ENCODE data around the gene FADS1. TPM values are rescaled to one million over a fixed set of nuclear protein-coding genes. Genes with fewer than 3 reads are reported as not detected.

FADS1 gene
- polyA plus RNA-seq, 1 donor (not counting 4 experiments of a cell fraction or from before 2014, with no cell fraction given), result 34.0 TPM

DNA sequence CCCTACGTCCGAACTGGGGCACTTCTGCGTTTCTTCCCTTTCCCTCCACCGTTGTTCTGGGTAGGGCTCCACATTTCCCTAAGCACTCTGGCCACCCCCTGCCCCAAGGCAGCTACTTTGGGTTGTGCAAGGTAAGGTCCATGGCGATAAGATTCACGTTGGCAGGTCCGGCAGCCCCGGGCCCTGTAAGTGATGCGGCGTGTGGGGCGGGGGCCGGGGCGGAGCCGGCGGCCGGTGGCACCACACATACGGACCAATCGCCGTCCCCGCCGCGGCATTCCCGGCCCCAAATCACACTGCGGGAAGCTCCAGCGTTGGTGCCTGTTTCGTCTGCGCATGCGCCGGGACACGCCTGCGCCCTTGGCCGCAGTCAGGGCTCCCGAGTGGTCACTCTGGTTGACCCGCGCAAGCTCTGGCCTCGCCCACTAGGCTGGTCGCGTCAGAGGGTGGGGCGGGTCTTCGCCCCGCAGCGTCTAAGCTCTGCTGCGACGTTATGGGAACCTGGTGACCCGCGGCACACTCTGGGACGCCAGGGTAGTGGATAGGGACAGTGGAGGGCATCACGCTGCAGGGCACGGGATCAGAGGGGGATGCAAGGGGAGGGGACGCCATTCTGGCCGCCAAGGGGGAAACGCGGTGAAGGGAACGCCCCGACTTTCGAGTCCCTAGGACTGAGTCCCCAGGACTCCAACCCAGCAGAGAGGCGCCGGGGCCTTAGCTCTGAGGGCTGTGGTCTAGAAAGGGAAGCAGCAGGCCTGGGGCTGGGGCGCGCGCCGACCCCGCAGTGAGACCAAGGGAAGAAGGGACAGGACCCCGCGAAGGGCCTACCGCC, 1.6 kb downstream of the FADS1 start:
- no peak for DNase-seq (ENCODE audit: low read depth, low spot score)
- Histone ChIP-seq H3K4me2 (ENCODE audit: control insufficient read depth, extremely low read depth, insufficient read depth, low read depth, low read length) (peak overlapping the region; percentile 95), H3K4me3 (ENCODE audit: control insufficient read depth in 2 of 3, extremely low read depth in 1 of 3, insufficient read depth in 2 of 3, low read depth in 1 of 3, low read length in 3 of 3) (peak overlapping the region; percentile 42 to 76 (median 70)), H3K27ac (ENCODE audit: control insufficient read depth, insufficient read depth, low read length) (peak overlapping the region; percentile 72), H3K36me3 (ENCODE audit: control insufficient read depth in 2 of 2, extremely low read depth in 1 of 2, insufficient read depth in 2 of 2, low read length in 2 of 2) (peaks cover 0 to 12% of the 10 kb centered on the region in 2 experiments), H2AFZ (ENCODE audit: control insufficient read depth, low read length) (peak overlapping the region; percentile 75), H3K9me1 (ENCODE audit: control insufficient read depth, extremely low read depth, insufficient read depth, low read length) (no peaks in the 10 kb centered on the region), H3K9me3 (ENCODE audit: control insufficient read depth, low read depth, low read length) (no peaks in the 10 kb centered on the region), H3K79me2 (ENCODE audit: control insufficient read depth, insufficient read depth, low read length) (no peaks in the 10 kb centered on the region), H3K4me1 (ENCODE audit: control insufficient read depth, extremely low read depth, insufficient read depth, low read length) (peaks cover 26% of the 10 kb centered on the region), H3K9ac (ENCODE audit: control insufficient read depth, extremely low read depth, insufficient read depth, low read length) (peak overlapping the region; percentile 86), H3K27me3 (ENCODE audit: control insufficient read depth, extremely low read depth, insufficient read depth, low read length) (no peaks in the 10 kb centered on the region), H4K20me1 (ENCODE audit: control insufficient read depth, extremely low read depth, insufficient read depth, low read length) (no peaks in the 10 kb centered on the region)
- dilution Hi-C loops (cut with MboI; ENCODE audit: extremely low pct_ligation_motif_present, low sequenced_read_pairs), result no loop called here
- FAIRE-seq, result no peak
- TF ChIP-seq, protein P1, sequence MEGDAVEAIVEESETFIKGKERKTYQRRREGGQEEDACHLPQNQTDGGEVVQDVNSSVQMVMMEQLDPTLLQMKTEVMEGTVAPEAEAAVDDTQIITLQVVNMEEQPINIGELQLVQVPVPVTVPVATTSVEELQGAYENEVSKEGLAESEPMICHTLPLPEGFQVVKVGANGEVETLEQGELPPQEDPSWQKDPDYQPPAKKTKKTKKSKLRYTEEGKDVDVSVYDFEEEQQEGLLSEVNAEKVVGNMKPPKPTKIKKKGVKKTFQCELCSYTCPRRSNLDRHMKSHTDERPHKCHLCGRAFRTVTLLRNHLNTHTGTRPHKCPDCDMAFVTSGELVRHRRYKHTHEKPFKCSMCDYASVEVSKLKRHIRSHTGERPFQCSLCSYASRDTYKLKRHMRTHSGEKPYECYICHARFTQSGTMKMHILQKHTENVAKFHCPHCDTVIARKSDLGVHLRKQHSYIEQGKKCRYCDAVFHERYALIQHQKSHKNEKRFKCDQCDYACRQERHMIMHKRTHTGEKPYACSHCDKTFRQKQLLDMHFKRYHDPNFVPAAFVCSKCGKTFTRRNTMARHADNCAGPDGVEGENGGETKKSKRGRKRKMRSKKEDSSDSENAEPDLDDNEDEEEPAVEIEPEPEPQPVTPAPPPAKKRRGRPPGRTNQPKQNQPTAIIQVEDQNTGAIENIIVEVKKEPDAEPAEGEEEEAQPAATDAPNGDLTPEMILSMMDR (optimal IDR thresholded peaks at IDR 0.05 in 1 of 3, IDR thresholded peaks at IDR 0.05 in 1 of 3, conservative IDR thresholded peaks at IDR 0.05 in 1 of 3; ENCODE audit: extremely low read depth in 1 of 3, insufficient read depth in 2 of 3, low read length in 3 of 3), result no peak
- TF ChIP-seq EZH2 (IDR thresholded peaks at IDR 0.05; ENCODE audit: low read length), result no peak

DNA sequence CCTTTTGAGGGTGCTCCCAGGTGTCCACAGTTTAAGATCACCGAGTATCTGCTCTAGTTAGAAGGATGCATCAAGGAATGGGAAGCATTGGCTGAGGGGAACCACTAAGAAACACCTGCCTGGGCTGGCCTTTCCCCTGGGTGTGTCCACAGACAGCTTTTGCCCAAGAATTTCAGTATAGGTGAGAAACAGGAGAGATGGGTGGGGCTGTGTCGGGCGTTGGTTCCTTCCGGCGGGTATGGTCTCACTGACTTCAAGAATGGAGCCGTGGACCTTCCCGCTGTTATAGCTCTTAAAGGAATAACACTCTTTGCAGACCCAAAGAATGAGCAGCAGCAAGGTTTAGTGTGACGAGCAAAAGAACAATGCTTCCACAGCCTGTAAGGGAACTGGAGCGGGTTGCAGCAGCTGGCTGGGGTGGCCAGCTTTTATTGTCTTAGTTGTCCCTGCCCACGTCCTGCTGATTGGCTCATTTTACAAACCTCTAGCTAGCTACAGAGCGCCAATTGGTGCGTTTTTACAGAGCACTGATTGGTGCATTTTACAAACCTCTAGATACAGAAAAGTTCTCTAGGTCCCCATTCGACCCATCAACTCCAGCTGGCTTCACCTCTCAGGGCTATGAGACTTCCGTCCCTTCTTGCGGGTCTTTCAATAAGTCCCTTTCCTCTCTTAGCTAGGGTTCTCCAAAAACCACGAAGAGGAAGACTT, 2.4 kb downstream of the FADS1 start:
- TF ChIP-seq, protein P1 (optimal IDR thresholded peaks at IDR 0.05 in 1 of 3, IDR thresholded peaks at IDR 0.05 in 1 of 3, conservative IDR thresholded peaks at IDR 0.05 in 1 of 3; ENCODE audit: extremely low read depth in 1 of 3, insufficient read depth in 2 of 3, low read length in 3 of 3), result no peak
- TF ChIP-seq EZH2 (IDR thresholded peaks at IDR 0.05; ENCODE audit: low read length), result no peak
- H3K4me2 ChIP-seq (ENCODE audit: control insufficient read depth, extremely low read depth, insufficient read depth, low read depth, low read length), result peak overlapping the region; percentile 95
- H2AFZ ChIP-seq (ENCODE audit: control insufficient read depth, low read length), result peak overlapping the region; percentile 75
- peak overlapping the region; percentile 86 for H3K9ac ChIP-seq (ENCODE audit: control insufficient read depth, extremely low read depth, insufficient read depth, low read length)
- no peaks in the 10 kb centered on the region for H3K79me2 ChIP-seq (ENCODE audit: control insufficient read depth, insufficient read depth, low read length)
- no peaks in the 10 kb centered on the region for H3K27me3 ChIP-seq (ENCODE audit: control insufficient read depth, extremely low read depth, insufficient read depth, low read length)
- H3K4me3 ChIP-seq (ENCODE audit: control insufficient read depth in 2 of 3, extremely low read depth in 1 of 3, insufficient read depth in 2 of 3, low read depth in 1 of 3, low read length in 3 of 3), result peak overlapping the region; percentile 29 to 70 (median 42)
- H3K27ac ChIP-seq (ENCODE audit: control insufficient read depth, insufficient read depth, low read length), result peak overlapping the region; percentile 72
- dilution Hi-C loops (cut with MboI; ENCODE audit: extremely low pct_ligation_motif_present, low sequenced_read_pairs), result no loop called here
- no peaks in the 10 kb centered on the region for H3K9me1 ChIP-seq (ENCODE audit: control insufficient read depth, extremely low read depth, insufficient read depth, low read length)
- H3K9me3 ChIP-seq (ENCODE audit: control insufficient read depth, low read depth, low read length), result no peaks in the 10 kb centered on the region
- no peak for FAIRE-seq
- peaks cover 2 to 12% of the 10 kb centered on the region in 2 experiments for H3K36me3 ChIP-seq (ENCODE audit: control insufficient read depth in 2 of 2, extremely low read depth in 1 of 2, insufficient read depth in 2 of 2, low read length in 2 of 2)
- H4K20me1 ChIP-seq (ENCODE audit: control insufficient read depth, extremely low read depth, insufficient read depth, low read length), result no peaks in the 10 kb centered on the region
- DNase-seq (ENCODE audit: low read depth, low spot score), result no peak
- H3K4me1 ChIP-seq (ENCODE audit: control insufficient read depth, extremely low read depth, insufficient read depth, low read length), result peaks cover 21% of the 10 kb centered on the region

Measured in keratinocyte (primary cell).